GM21390 (cell line): ENCODE results near the gene ZBTB33.
A peak's percentile ranks its signal among the peaks of the same experiment; 100 is the strongest.

ENCODE experiments used
- ATAC-seq: cut with Tn5 transposase; IDR thresholded peaks from one replicate; pipeline ENCODE4 v1.9.1; 2021; ENCODE audit not compliant: unreplicated experiment

The ZBTB33 gene, protein sequence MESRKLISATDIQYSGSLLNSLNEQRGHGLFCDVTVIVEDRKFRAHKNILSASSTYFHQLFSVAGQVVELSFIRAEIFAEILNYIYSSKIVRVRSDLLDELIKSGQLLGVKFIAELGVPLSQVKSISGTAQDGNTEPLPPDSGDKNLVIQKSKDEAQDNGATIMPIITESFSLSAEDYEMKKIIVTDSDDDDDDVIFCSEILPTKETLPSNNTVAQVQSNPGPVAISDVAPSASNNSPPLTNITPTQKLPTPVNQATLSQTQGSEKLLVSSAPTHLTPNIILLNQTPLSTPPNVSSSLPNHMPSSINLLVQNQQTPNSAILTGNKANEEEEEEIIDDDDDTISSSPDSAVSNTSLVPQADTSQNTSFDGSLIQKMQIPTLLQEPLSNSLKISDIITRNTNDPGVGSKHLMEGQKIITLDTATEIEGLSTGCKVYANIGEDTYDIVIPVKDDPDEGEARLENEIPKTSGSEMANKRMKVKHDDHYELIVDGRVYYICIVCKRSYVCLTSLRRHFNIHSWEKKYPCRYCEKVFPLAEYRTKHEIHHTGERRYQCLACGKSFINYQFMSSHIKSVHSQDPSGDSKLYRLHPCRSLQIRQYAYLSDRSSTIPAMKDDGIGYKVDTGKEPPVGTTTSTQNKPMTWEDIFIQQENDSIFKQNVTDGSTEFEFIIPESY

DNA sequence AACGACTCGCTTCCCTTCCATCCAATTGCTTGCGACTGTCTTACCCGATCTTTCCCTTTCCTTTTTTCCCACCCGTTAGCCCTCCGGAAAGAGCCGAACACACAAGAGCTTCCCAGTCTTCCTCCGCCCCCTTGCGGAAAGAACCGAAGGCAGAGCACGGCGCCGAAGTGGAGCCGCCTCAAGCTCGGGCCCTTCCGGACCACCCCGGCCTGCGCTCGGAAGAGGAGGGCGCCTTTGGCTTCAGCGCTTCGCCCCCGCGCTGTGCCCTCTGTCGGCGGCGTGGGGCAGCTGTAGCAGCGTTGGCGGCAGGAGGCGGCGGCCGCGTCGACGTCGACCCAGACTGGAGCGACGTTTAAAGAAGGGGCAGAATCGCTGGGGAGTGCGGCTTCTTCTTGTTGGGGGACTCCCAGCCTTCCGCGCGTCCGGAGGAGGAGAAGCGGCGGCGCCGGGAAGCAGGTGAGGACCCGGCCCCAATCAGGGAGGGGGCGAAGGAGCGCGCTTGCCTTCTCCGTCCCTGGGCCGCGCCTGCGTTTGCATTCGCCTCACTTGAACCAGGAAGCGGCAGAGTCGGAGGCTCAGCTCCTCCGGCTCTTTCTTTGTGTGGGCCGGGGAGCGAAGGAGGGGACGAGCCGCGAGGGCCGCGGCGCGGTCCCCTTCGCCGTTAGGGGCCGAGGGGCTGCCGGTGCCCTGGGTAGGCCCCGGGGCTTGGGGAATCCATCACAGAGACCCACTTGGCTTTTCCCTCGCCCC is at the start of gene ZBTB33:
ZBTB33 (plus strand) TSS at position 291 of the 750 bp plus-strand sequence. CDS start 2,604 bp downstream, outside the sequence.
- ATAC-seq: peak; percentile 97

DNA sequence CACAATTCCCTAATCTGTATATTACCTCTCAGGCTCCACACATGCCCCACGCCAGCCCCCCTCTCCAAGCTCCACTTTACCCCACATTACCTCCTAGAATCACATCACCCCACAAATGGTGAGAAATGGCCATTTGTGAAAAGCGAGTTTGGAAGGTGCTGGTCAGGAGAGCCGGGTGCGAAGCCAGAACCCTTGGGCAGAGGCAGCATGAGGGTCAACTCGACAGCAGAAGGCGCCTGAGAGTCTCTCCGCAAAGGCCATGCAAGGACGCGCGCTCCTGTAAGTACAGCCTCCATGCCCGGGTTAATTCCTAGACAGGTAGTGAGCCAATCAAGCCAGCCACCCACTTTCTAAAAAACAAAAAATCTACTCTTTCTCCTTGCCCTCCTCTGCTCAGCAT is 49.8 kb upstream of the ZBTB33 start:
- ATAC-seq: no peak

DNA sequence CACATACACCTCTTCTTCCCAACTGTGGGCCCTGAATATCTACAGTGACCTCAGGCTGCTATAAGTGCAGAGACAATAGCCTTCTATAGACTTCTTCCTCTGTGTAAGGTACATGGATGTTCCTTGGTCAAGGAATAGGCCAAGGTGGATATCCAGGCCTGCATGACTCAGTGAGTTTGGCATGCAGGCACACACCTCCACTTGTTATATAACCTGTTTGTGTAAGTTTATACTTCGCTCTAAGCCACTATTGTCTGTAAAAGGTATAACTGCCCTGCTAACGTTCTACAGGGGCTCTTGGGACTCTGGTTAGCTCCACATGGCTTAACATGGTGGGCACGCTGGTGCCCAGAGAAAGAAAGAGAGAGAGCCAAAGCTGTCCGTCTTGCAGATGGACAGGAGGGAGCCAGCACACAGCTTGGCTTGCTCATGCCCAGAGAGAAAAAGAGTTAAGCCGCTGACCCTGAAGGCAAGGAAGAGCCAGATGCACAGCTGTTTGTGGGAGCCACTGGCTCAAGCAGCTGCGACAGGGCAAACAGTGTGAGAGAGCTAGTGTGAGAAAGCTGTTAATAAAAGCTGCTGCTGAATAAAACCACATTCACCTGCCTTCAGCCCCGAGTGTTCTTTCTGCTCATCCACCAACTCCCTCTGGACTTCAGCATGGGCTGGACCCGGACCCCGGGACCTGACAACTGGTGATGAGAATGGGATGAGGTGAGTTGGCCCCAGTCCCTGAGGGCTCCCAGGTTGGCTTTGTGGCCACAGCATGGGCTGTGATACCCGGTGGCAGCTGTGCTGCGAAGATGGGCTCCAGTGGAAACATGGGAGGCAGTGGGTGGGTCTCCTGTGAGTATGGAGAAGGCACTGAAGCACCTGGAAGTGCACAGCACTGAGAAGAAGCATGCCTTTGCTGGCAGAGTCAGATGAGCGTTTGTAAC is 44.5 kb upstream of the ZBTB33 start:
- no peak for ATAC-seq

DNA sequence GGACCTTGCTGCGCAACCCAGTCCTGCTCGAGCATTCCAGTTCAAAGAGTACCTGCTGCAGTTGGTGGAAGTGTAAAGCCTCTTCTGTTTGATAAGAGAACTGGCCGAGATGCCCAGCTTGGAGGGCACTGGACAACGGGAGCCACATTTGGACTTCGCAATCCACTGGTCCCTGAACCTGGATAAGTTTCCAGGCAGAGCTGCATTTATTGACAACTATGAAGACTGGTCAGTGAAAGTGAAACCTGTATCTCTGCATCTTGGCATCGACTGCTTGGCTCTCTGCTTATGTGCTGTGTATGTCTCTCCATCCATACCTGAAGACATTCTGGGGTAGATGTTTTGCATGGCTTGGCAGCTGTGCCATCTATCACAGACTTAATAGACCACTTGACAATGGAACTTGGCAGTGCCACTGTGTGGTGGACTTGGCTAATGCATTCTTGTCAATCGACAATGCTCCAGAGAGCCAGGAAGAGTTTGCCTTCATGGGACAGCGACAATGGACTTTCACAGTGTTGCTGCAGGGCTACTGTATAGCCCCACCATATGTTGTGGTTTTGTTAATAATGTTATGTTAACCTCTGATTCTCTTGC is 43.5 kb upstream of the ZBTB33 start:
- no peak for ATAC-seq

DNA sequence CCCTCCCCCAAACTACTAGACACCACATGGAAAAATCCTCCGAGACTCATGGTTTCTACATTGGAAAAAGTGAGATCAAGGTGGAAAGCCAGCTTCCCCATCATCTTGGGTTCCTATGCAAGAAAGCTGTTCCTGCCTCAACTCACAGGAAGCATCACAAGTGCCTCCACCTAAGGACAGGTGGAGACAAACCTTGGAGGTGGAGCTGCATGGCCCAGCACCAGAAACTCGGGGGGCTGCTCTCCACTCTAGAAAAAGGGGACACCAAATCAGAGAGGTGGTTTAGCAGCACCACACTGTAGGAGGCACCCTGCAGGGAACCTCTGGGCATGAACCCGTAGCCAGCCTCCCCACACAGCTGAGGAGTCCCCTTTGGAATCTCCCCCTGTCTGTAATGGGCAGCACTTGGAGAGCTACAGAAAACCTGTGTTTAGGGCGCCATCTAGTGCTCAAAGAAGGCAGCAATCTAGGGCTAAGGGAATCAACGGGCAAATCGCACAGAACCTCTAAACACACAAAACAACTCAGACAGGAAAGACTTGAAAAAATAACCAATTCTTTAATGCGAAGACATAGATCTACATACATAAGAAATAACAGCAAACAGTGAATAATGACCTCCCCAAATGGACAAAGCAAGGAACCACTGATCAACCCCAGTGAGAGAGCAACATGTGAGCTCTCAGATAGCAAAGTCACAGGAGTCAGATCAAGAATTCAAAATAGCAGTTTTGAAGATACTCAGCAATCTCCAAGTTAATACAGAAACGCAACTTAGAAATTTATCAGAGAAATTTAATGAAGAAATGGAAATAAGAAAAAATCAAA is 37.0 kb upstream of the ZBTB33 start:
- peak; percentile 65 for ATAC-seq

DNA sequence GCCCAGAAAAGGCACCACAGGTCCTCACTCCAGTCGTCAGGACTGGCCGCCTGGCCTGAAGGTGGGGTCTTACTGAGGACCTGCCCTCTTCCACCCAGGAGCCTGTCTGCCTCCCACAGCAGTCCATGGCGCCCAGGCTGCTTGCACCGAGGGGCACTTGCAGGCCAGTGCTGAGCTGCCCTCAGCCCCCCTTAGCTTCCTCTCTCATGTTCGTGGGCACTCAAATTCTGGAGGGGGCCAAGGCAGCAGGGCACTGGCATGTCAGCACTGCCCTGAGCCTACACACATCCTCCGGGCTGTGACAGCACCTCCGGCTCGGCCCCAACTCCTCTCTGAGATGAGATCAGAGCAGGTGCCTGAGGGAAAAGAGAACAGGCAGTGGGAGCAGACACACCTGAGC is 27.2 kb upstream of the ZBTB33 start:
- no peak for ATAC-seq

DNA sequence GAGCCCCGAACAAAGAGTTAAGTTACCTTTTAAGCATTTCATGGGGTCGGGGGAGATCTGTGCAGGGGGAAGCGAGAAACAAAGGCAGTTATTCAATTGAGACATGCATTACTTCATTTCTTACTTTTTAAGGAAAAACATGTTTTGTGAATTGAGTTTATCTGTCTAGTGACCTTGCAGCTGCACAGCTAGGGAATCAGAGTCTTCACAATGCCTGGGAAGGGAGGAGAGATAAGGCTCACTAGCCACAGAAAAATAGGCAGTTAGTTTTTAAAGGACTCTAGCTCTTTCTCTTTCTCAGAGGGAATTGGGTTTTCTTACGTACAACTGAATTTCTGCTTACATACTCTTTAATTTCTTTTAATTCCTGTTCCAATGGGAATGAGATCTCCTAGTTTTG is 26.2 kb upstream of the ZBTB33 start:
- no peak for ATAC-seq

DNA sequence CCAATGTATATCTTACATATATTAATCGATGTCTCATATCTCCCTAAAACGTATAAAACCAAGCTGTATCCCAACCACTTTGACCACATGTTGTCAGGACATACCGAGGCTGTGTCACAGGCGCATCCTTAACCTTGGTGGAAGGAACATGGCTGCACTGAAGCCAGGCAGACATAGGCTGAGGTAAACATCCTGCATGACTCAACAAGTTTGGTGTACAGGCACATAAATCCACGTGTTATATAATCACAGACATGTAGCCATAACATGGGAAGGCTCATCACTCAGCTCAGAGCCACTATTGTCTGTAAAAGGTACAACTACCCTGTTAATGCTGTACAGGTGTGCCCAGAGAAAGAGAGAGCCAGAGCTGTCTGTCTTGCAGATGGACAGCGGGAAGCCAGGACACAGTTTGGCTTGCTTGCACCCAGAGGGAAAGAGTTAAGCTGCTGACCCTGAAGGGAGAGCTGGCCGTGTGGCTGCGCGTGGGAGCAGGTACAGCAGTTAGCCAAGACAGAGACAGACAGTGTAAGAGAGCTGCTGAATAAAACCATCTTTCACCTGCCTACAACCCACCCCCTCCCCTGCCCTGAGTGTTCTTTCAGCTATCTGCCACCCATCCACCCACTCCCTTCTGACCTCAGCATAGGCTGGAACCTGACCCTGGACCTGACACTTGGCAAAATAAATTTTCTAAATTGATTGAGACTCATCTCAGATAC is 22.3 kb upstream of the ZBTB33 start:
- ATAC-seq: no peak

DNA sequence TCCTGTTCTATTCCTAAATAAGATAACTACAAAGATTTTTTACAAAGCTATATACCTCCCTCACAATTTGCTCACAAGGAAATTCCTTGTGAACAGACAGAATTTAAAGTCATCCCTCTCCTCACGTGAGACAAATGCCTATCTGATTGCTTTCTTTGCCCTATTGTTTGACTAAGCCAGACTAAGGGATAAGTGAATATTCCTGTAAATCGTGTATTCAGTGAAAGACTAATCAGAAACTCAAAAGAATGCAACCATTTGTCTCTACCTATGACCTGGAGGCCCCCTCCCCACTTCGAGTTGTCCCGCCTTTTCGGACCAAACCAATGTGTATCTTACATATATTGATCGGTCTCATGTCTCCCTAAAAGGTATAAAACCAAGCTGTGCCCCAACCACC is 15.3 kb upstream of the ZBTB33 start:
- no peak for ATAC-seq

DNA sequence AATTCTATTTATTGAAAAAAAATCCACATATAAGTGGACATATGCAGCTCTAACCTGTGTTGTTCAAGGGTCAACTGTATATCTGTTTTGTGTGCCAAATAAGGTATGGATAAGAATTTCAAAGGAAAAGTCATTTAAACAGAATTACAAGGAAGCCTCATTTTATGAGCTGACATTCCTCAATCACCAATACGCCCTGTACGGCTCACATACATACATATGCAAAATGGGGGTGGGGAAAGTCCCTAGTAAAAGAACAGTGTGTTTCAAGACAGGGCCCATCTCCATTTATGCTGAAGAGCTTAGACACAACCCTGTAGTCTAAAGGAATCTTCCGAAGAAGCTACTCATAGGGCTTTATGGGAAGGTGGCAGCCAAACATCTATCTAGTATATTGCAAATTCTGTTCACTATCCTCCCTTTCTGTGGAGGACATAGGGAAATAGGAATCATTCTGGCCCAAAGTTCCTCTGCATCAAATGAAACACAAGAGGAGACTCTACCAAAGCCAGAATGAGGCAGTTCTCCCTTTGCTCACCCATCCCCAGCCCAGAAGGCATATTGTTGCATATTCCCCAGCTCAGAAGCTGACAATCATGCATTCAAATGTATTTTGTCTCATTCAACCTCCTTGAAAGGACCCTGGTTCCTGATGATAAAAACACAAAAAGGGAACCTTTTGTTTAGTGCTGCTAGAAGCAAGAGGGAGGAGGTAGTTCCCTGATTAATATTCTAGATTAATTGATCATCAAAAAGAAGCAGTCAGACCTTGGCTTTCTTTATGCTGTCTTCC is 13.7 kb upstream of the ZBTB33 start:
- no peak for ATAC-seq

DNA sequence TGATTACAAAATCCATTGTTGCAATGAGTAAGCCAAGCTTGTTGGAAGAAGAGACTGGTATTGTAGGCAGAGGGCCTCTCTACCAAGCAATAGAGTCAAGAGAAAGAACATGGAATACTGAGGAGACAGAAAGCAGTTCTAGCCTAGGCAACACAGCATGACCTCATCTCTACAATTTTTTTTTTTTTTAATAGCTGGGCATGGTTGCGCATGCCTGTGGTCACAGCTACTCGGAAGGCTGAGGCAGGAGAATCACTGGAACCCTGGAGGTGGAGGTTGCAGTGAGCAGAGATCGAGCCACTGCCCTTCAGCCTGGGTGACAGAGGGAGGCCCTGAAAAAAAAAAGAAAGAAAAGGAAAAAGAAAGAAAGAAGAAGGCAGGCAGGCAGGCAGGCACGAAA is 11.7 kb upstream of the ZBTB33 start:
- no peak for ATAC-seq

DNA sequence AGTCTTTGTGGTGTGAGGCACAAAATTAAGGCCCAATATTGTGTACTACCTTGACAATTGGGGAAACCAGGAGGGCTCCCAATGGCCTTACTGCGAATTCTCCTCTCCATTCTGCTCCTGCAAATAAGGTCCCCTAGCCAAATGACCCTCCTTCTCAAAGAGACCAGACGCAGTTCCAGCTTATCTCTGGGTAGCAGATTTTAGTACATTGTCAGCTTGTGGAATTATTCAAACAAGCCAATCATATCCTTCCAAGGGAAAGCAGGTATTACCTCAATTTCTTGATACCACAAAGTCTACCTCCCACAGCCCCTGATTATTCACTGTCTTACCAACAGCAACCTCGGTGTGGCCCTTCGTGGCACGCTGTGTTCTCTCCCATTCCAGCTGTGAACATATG is 7.8 kb upstream of the ZBTB33 start:
- ATAC-seq: no peak

DNA sequence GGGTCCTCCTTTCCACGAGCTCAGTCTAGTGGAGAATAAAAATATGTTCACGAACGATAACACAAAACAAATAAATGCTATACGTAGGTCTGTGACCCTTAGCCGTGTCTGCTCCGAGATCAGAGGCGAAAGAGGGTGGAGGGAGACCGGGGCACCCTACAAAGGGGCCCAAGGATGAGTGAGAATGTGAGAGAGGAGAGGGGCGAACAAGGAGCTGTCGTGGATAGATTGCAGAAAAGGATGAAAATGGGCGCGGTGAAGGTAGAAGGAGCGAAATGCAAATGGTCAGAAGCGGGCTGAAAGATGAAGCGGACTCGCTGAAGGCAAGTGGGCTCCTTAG is 6.2 kb upstream of the ZBTB33 start:
- peak; percentile 19 for ATAC-seq

DNA sequence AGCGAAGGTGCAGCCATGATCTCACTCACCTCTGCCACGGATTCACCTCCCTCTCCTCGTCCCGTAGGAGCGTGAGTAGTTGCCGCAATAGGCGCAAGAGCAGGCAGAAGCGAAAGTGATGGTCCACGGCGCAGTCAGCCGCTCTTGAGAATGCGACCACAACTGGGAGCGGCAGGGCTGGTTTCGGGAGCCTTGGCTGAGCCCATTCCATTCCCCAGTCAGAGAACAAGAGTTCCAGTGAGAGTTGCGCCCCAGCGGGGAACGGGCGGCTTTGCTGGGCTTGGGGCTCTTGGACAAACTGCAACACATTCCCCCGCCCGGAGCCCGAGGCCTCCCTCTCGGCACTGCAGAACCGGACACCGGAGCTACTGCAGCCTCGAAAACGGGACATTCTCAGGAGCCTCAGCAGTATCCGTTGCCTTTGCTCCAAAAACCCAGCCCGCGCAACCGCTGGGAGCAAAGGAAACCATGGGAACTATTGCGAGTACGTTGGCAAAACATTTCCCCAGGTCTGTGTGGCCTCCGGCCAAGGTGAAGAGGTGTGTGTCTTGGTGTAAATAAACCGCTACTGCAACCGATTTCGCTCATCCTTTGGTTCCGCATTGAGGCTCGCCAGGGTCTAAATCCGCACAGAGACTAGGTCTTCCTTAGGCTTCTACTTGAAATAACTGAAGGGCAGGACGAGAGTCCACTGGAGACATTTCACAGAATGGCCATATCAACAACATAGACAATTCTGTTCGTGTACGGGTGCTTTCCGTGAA is 5.7 kb upstream of the ZBTB33 start:
- ATAC-seq: peak; percentile 84

DNA sequence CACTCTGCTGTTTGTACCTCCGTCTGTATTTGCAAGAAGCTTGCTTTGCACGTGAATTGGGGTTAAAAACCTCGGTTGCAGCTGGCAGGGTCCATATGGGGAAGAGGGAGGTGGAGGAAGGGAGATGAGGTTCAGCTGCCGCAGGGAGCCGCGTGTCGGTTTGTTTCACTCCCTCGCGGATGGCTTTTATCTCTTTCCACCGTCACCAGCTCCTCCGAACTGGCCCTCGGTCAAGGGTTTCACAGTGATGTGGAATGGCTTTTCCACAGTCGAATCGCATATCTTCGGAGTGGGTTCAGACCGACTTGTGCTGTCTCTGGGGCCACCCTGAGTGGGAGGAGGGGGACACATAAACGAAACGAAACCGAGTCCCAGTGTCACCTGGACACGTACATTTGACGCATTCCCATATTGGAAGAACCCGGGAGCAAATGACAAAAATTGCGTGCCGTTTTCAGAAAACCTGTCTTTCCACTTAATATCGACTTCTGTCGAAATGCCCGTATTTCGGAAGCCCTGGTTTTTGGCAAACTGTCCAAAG is 929 bp downstream of the ZBTB33 start:
- ATAC-seq: no peak

DNA sequence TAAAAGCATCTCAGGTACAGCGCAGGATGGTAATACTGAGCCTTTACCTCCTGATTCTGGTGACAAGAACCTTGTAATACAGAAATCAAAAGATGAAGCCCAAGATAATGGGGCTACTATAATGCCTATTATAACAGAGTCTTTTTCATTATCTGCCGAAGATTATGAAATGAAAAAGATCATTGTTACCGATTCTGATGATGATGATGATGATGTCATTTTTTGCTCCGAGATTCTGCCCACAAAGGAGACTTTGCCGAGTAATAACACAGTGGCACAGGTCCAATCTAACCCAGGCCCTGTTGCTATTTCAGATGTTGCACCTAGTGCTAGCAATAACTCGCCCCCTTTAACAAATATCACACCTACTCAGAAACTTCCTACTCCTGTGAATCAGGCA is 3.2 kb downstream of the ZBTB33 start:
- ATAC-seq: no peak

DNA sequence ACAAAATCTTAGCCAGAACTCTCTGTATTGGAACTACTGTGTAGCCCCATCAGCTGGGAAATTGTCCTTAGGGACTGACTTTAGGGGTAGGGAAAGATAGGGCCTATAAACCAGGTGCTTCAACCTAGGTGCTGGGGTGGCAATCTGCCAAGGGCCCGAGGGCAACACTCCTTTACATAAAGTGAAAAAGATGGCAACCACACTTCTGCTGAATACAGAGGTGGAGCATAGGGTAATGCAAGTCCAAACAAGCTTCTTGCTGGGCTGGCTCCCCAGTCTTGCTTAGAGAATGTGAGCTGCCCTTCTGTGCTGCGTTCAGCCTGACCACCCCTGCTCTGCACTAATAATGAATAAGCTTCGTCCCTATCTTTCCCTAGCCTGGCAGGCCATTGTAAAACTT is 9.8 kb downstream of the ZBTB33 start:
- ATAC-seq: no peak
